PC-9 (cell line): ENCODE results near the gene JADE2. TPM values are rescaled to one million over a fixed set of nuclear protein-coding genes. Genes with fewer than 3 reads are reported as not detected.
A peak's percentile ranks its signal among the peaks of the same experiment; 100 is the strongest.

Experiments
- BruUV-seq: library from RNA; stranded (reverse); fragments of 400-500 nt; replicated peaks from 2 replicates; lab custom pipeline; 2021; lab: Mats Ljungman, UMichigan
- CTCF ChIA-PET: fragments of 300-600 bp; sonication (Branson Sonifier 250); formaldehyde crosslinking; loops from one replicate; lab custom pipeline; 2022; ENCODE audit warnings: antibody characterized with exemption; lab: Charles Lee
- POLR2A ChIA-PET: fragments of 300-600 bp; sonication (Branson Sonifier 250); formaldehyde crosslinking; loops from one replicate; lab custom pipeline; 2022; ENCODE audit warnings: antibody characterized with exemption; ENCODE audit not compliant: unreplicated experiment; lab: Charles Lee
- DNase-seq, 2 experiments: peaks; one replicate each; pipeline versions ENCODE4 v3.0.0 to v3.0.0-alpha.2; 2015 to 2022; ENCODE audit warnings: mixed read lengths in 1 of 2
- H2AFZ ChIP-seq: fragments of 200-600 bp; sonication (generic); 2 replicates; pipeline ENCODE4 v1.8.1; 2017; ENCODE audit warnings: antibody characterized with exemption
- H3F3A ChIP-seq: fragments of 200-600 bp; sonication (generic); 2 replicates; pipeline ENCODE4 v1.8.1; 2017; ENCODE audit warnings: antibody characterized with exemption, mild to moderate bottlenecking, low read depth; ENCODE audit not compliant: insufficient read depth
- H3K27ac ChIP-seq: fragments of 200-600 bp; sonication (generic); 2 replicates; pipeline ENCODE4 v1.6.1; 2016; ENCODE audit warnings: mixed run types
- H3K27me3 ChIP-seq: fragments of 200-600 bp; sonication (generic); 2 replicates; pipeline ENCODE4 v1.6.1; 2016; ENCODE audit warnings: low read depth, mixed run types; ENCODE audit not compliant: insufficient read depth
- H3K36me3 ChIP-seq: fragments of 200-600 bp; sonication (generic); 2 replicates; pipeline ENCODE4 v1.6.1; 2016; ENCODE audit warnings: low read depth, mixed run types
- H3K4me1 ChIP-seq: fragments of 200-600 bp; sonication (generic); replicated peaks from 2 replicates; pipeline ENCODE4 v1.6.1; 2016; ENCODE audit warnings: mixed run types; ENCODE audit not compliant: insufficient read depth
- H3K4me2 ChIP-seq: fragments of 200-600 bp; sonication (generic); 2 replicates; pipeline ENCODE4 v1.6.1; 2017; ENCODE audit warnings: mixed run types
- H3K4me3 ChIP-seq: fragments of 200-600 bp; sonication (generic); 2 replicates; pipeline ENCODE4 v1.6.1; 2016; ENCODE audit warnings: mixed run types
- H3K79me2 ChIP-seq: fragments of 200-600 bp; sonication (generic); 2 replicates; pipeline ENCODE4 v1.6.1; 2017; ENCODE audit warnings: low read depth, mixed run types
- H3K9me2 ChIP-seq: fragments of 200-600 bp; sonication (generic); 2 replicates; pipeline ENCODE4 v1.8.1; 2017; ENCODE audit warnings: mild to moderate bottlenecking; ENCODE audit not compliant: insufficient read depth
- H3K9me3 ChIP-seq: fragments of 200-600 bp; sonication (generic); 2 replicates; pipeline ENCODE4 v1.8.1; 2016; ENCODE audit warnings: low read depth; ENCODE audit not compliant: insufficient read depth
- H4K20me1 ChIP-seq: fragments of 200-600 bp; sonication (generic); 2 replicates; pipeline ENCODE4 v1.8.1; 2017; ENCODE audit not compliant: insufficient read depth
- CTCF ChIP-seq: fragments of 200-600 bp; sonication (generic); conservative IDR thresholded peaks from 2 replicates; pipeline ENCODE4 v1.6.1; 2017; ENCODE audit warnings: mixed run types, antibody characterized with exemption, mild to moderate bottlenecking, moderate library complexity
- EZH2 ChIP-seq: fragments of 200-600 bp; sonication (generic); IDR thresholded peaks from 2 replicates; pipeline ENCODE4 v1.8.0; 2017; ENCODE audit warnings: antibody characterized with exemption, low read depth
- intact Hi-C: fragments of 100-400 bp; cut with micrococcal nuclease; formaldehyde crosslinking; loops from one replicate; pipeline ENCODE4 v1.10.0; 2022; ENCODE audit not compliant: unreplicated experiment
- total RNA-seq: library from RNA; stranded (reverse); gene quantifications from 2 replicates; pipeline ENCODE4 v1.2.3, GENCODE V29; 2021

The JADE2 gene
- total RNA-seq, 1 experiment from 2014 or later, result 82.1 TPM

- ChIA-PET CTCF (interaction anchor here (0.6 to 1.0 kb wide), 2 partner anchors 9 to 117 kb away, joined by 3 to 5 read pairs; partner anchors contain the start of gene CDKN2AIPNL), POLR2A (no interaction called here)
- no TSS peak for BruUV-seq
- no peak for DNase-seq
- intact Hi-C loops, result loop anchor here (1.0 to 5.0 kb wide), 7 partner anchors 25 to 209 kb away; partner anchors contain the start of genes CAMLG, CDKN2AIPNL and UBE2B
- Histone ChIP-seq H3K36me3 (0 out of 2 replicates have a peak, but pooled peaks cover 7% of the 10 kb centered on the region), H3K9me2 (no peaks in the 10 kb centered on the region), H3K4me3 (peak overlapping the region; percentile 89), H3K9me3 (no peaks in the 10 kb centered on the region), H3K27me3 (no peaks in the 10 kb centered on the region), H3K4me2 (peak overlapping the region; percentile 90), H2AFZ (peak overlapping the region; percentile 63; the same call in 1 of the 2 replicates), H3K4me1 (peaks cover 20% of the 10 kb centered on the region), H3K27ac (no peak overlapping the region), H3F3A (peaks cover 16% of the 10 kb centered on the region; the same call in 1 of the 2 replicates), H4K20me1 (peaks cover 52% of the 10 kb centered on the region), H3K79me2 (peaks cover 71% of the 10 kb centered on the region)
- TF ChIP-seq CTCF (no peak), EZH2 (no peak)
Measured at GRCh38 chr5:134527961-134528424, 2.5 kb downstream of the JADE2 start.

GRCh38 chr5:134528556-134528955, 3.1 kb downstream of the JADE2 start:
- Histone ChIP-seq H3K9me3 (no peaks in the 10 kb centered on the region), H3K36me3 (0 out of 2 replicates have a peak, but pooled peaks cover 7% of the 10 kb centered on the region), H3K4me3 (peak overlapping the region; percentile 89; the same call in 1 of the 2 replicates), H3K27ac (no peak overlapping the region), H4K20me1 (peaks cover 57% of the 10 kb centered on the region), H2AFZ (no peak overlapping the region), H3K79me2 (peaks cover 77% of the 10 kb centered on the region), H3K4me2 (peak overlapping the region; percentile 90), H3F3A (peaks cover 10% of the 10 kb centered on the region; the same call in 1 of the 2 replicates), H3K4me1 (peaks cover 16% of the 10 kb centered on the region), H3K27me3 (no peaks in the 10 kb centered on the region), H3K9me2 (no peaks in the 10 kb centered on the region)
- BruUV-seq, result TSS peak; percentile 16
- ChIA-PET CTCF (no interaction called here), POLR2A (no interaction called here)
- TF ChIP-seq EZH2 (no peak), CTCF (no peak)
- intact Hi-C loops, result loop anchor here (5.0 kb wide), 1 partner anchor 209 kb away; the partner anchor contains the start of gene CAMLG
- DNase-seq, result no peak

- peaks cover 86% of the 10 kb centered on the region for H3K79me2 ChIP-seq
- no peaks in the 10 kb centered on the region for H3K9me2 ChIP-seq
- H3K4me1 ChIP-seq, result peaks cover 11% of the 10 kb centered on the region
- H4K20me1 ChIP-seq, result peaks cover 66% of the 10 kb centered on the region
- H3F3A ChIP-seq, result peaks cover 5% of the 10 kb centered on the region; the same call in 1 of the 2 replicates
- H3K36me3 ChIP-seq, result 0 out of 2 replicates have a peak, but pooled peaks cover 7% of the 10 kb centered on the region
- no peak overlapping the region for H2AFZ ChIP-seq
- POLR2A ChIA-PET, result no interaction called here
- no peak overlapping the region for H3K4me3 ChIP-seq
- no peaks in the 10 kb centered on the region for H3K27me3 ChIP-seq
- no TSS peak for BruUV-seq
- H3K4me2 ChIP-seq, result no peak overlapping the region
- intact Hi-C loops, result loop anchor here (5.0 kb wide), 1 partner anchor 208 kb away; the partner anchor contains the start of gene CAMLG
- H3K9me3 ChIP-seq, result no peaks in the 10 kb centered on the region
- TF ChIP-seq CTCF, result no peak
- no peak for TF ChIP-seq EZH2
- no peak for DNase-seq
- CTCF ChIA-PET, result no interaction called here
- no peak overlapping the region for H3K27ac ChIP-seq
Measured at GRCh38 chr5:134529460-134529859, 4.0 kb downstream of the JADE2 start.
